ENCODE measurements around the gene GPR68. TPM values are rescaled to one million over a fixed set of nuclear protein-coding genes. Genes with fewer than 3 reads are reported as not detected.
A peak's percentile ranks its signal among the peaks of the same experiment; 100 is the strongest.

GPR68 gene
- total and polyA plus RNA-seq, 2 experiments from 2014 or later, result 0.19 to 0.35 TPM

- H3K36me3 Mint-ChIP-seq (ENCODE audit: low read depth), result peaks cover 39% of the 10 kb centered on the region
- DNase-seq (ENCODE audit: low spot score) (no peak), ATAC-seq (no peak; the same call in 2 of the 3 replicates)
- Histone ChIP-seq H3F3A (replicated peaks; ENCODE audit: low read depth) (no peaks in the 10 kb centered on the region), H2AFZ (no peak overlapping the region), H3K27ac (ENCODE audit: low read depth) (no peak overlapping the region), H4K20me1 (replicated peaks; ENCODE audit: insufficient read depth) (0 out of 2 replicates have a peak, but pooled peaks cover 4% of the 10 kb centered on the region), H3K4me3 (no peak overlapping the region), H3K27me3 (ENCODE audit: insufficient read depth) (no peaks in the 10 kb centered on the region), H3K79me2 (replicated peaks; ENCODE audit: insufficient read depth) (no peaks in the 10 kb centered on the region), H3K4me2 (no peak overlapping the region), H3K36me3 (ENCODE audit: insufficient read depth) (peaks cover 13% of the 10 kb centered on the region), H3K9me2 (ENCODE audit: insufficient read depth) (no peaks in the 10 kb centered on the region), H3K4me1 (ENCODE audit: insufficient read depth) (no peaks in the 10 kb centered on the region)
- H3K9me3 Mint-ChIP-seq, result no peaks in the 10 kb centered on the region
- H3K27me3 Mint-ChIP-seq (ENCODE audit: insufficient read depth, low read depth, poor library complexity), result peaks cover 3% of the 10 kb centered on the region
- H3K27ac Mint-ChIP-seq, result no peak overlapping the region
- H3K4me1 Mint-ChIP-seq, result no peaks in the 10 kb centered on the region
- TF ChIP-seq CTCF (conservative IDR thresholded peaks at IDR 0.05; ENCODE audit: low read depth in 2 of 2), result peak in 1 of 2 experiments; percentile 19; a peak in 1 of 4 replicates
- TF ChIP-seq ETS1 (IDR thresholded peaks at IDR 0.05), result no peak
- H3K4me3 Mint-ChIP-seq, result no peak overlapping the region
These were observed 33.3 kb upstream of the GPR68 start for GRCh38 chr14:91277546-91278382.

- H3K4me1 Mint-ChIP-seq, result 0 out of 3 replicates have a peak, but pooled peaks cover 2% of the 10 kb centered on the region
- H3K9me3 Mint-ChIP-seq, result no peaks in the 10 kb centered on the region; the same call in 2 of the 3 replicates
- no peak overlapping the region for H3K4me3 Mint-ChIP-seq
- ATAC-seq, result no peak
- Histone ChIP-seq H3F3A (replicated peaks; ENCODE audit: low read depth) (no peaks in the 10 kb centered on the region), H3K4me2 (no peak overlapping the region), H3K4me1 (ENCODE audit: insufficient read depth) (no peaks in the 10 kb centered on the region), H3K36me3 (ENCODE audit: insufficient read depth) (peaks cover 6% of the 10 kb centered on the region; the same call in 1 of the 2 replicates), H2AFZ (no peak overlapping the region), H3K79me2 (replicated peaks; ENCODE audit: insufficient read depth) (no peaks in the 10 kb centered on the region), H4K20me1 (replicated peaks; ENCODE audit: insufficient read depth) (0 out of 2 replicates have a peak, but pooled peaks cover 4% of the 10 kb centered on the region), H3K27ac (ENCODE audit: low read depth) (no peak overlapping the region), H3K27me3 (ENCODE audit: insufficient read depth) (no peaks in the 10 kb centered on the region), H3K9me2 (ENCODE audit: insufficient read depth) (no peaks in the 10 kb centered on the region), H3K4me3 (no peak overlapping the region)
- peaks cover 31% of the 10 kb centered on the region for H3K36me3 Mint-ChIP-seq (ENCODE audit: low read depth)
- H3K27me3 Mint-ChIP-seq (ENCODE audit: insufficient read depth, low read depth, poor library complexity), result peaks cover 4% of the 10 kb centered on the region
- no peak overlapping the region for H3K27ac Mint-ChIP-seq
- no peak for DNase-seq (ENCODE audit: low spot score)
- TF ChIP-seq JUNB (IDR thresholded peaks at IDR 0.05; ENCODE audit: unreplicated experiment), result no peak
- TF ChIP-seq EZH2 (IDR thresholded peaks at IDR 0.05; ENCODE audit: low read depth, unreplicated experiment), result no peak
- no peak for TF ChIP-seq ZNF462 (CRISPR knock-in tag; IDR thresholded peaks at IDR 0.05)
- no peak for TF ChIP-seq POLR2AphosphoS5 (IDR thresholded peaks at IDR 0.05; ENCODE audit: low read depth)
- TF ChIP-seq ETS1 (IDR thresholded peaks at IDR 0.05), result no peak
- no peak for TF ChIP-seq CTCF (conservative IDR thresholded peaks at IDR 0.05; ENCODE audit: low read depth in 2 of 2)
These were observed 30.3 kb upstream of the GPR68 start for GRCh38 chr14:91274796-91275195.

All from GM23338 (cell line).